ENCODE data around the gene CDKL1. TPM values are rescaled to one million over a fixed set of nuclear protein-coding genes. Genes with fewer than 3 reads are reported as not detected.
A peak's percentile ranks its signal among the peaks of the same experiment; 100 is the strongest.
"Not testable (repeated sequence)": the region's sequence is repeated elsewhere in the genome, so short reads cannot be mapped to it uniquely, and the experiment has no call there.

CDKL1 gene
- total and polyA plus RNA-seq, 5 experiments from 2014 or later = 0.90 to 9.0 (median 3.9) TPM

GRCh38 chr14:50381008-50381407, 15.7 kb downstream of the CDKL1 start:
- Mint-ChIP-seq H3K4me3 (no peak overlapping the region), H3K27ac (no peak overlapping the region), H3K36me3 (no peaks in the 10 kb centered on the region), H3K27me3 (no peaks in the 10 kb centered on the region), H3K4me1 (no peaks in the 10 kb centered on the region), H3K9me3 (no peaks in the 10 kb centered on the region)
- ATAC-seq = no peak
- no peak for DNase-seq
- POLR2A ChIA-PET = no interaction called here

GRCh38 chr14:50380455-50380854, 16.2 kb downstream of the CDKL1 start:
- Mint-ChIP-seq H3K4me1 (no peaks in the 10 kb centered on the region), H3K27ac (no peak overlapping the region), H3K9me3 (no peaks in the 10 kb centered on the region), H3K27me3 (no peaks in the 10 kb centered on the region), H3K4me3 (no peak overlapping the region), H3K36me3 (no peaks in the 10 kb centered on the region)
- no peak for DNase-seq
- POLR2A ChIA-PET = no interaction called here
- no peak for ATAC-seq

- Mint-ChIP-seq H3K27ac (no peak overlapping the region), H3K4me1 (no peaks in the 10 kb centered on the region), H3K27me3 (no peaks in the 10 kb centered on the region), H3K4me3 (no peak overlapping the region), H3K36me3 (no peaks in the 10 kb centered on the region), H3K9me3 (no peaks in the 10 kb centered on the region)
- POLR2A ChIA-PET = no interaction called here
- DNase-seq = no peak
- no peak for ATAC-seq
Measured at GRCh38 chr14:50379563-50379962, 17.1 kb downstream of the CDKL1 start.

- ATAC-seq = no peak
- no peak overlapping the region for H3K4me3 Mint-ChIP-seq
- no peaks in the 10 kb centered on the region for H3K36me3 Mint-ChIP-seq
- H3K9me3 Mint-ChIP-seq = no peaks in the 10 kb centered on the region
- POLR2A ChIA-PET = no interaction called here
- no peaks in the 10 kb centered on the region for H3K4me1 Mint-ChIP-seq
- H3K27ac Mint-ChIP-seq = no peak overlapping the region
- H3K27me3 Mint-ChIP-seq = peaks cover 0 to 2% (median 0%) of the 10 kb centered on the region in 5 donors
- no peak for DNase-seq
Measured at GRCh38 chr14:50377550-50378085, 19.1 kb downstream of the CDKL1 start.

GRCh38 chr14:50375760-50376159, 20.9 kb downstream of the CDKL1 start:
- no peak overlapping the region for H3K27ac Mint-ChIP-seq
- no peak for DNase-seq
- no peaks in the 10 kb centered on the region for H3K36me3 Mint-ChIP-seq
- POLR2A ChIA-PET = no interaction called here
- ATAC-seq = no peak
- H3K4me1 Mint-ChIP-seq = no peaks in the 10 kb centered on the region
- no peak overlapping the region for H3K4me3 Mint-ChIP-seq
- H3K9me3 Mint-ChIP-seq = no peaks in the 10 kb centered on the region
- H3K27me3 Mint-ChIP-seq = peaks cover 0 to 2% (median 0%) of the 10 kb centered on the region in 5 donors

- no peak for DNase-seq
- H3K27ac Mint-ChIP-seq = no peak overlapping the region
- POLR2A ChIA-PET = no interaction called here
- H3K9me3 Mint-ChIP-seq = no peaks in the 10 kb centered on the region
- ATAC-seq = no peak
- no peaks in the 10 kb centered on the region for H3K36me3 Mint-ChIP-seq
- no peak overlapping the region for H3K4me3 Mint-ChIP-seq
- H3K4me1 Mint-ChIP-seq = no peaks in the 10 kb centered on the region
- H3K27me3 Mint-ChIP-seq = peaks cover 0 to 2% (median 0%) of the 10 kb centered on the region in 5 donors
Measured at GRCh38 chr14:50373959-50374358, 22.7 kb downstream of the CDKL1 start.

GRCh38 chr14:50371546-50371945, 25.1 kb downstream of the CDKL1 start:
- Mint-ChIP-seq H3K27me3 (peaks cover 0 to 2% (median 0%) of the 10 kb centered on the region in 5 donors), H3K9me3 (no peaks in the 10 kb centered on the region), H3K4me3 (no peak overlapping the region), H3K27ac (no peak overlapping the region), H3K4me1 (peaks cover 5 to 9% (median 9%) of the 10 kb centered on the region in 4 donors), H3K36me3 (no peaks in the 10 kb centered on the region)
- DNase-seq (no peak), ATAC-seq (no peak)
- POLR2A ChIA-PET = no interaction called here

- H3K27me3 Mint-ChIP-seq = no peaks in the 10 kb centered on the region
- peak overlapping the region in 9 of 10 donors; percentile 23 to 83 (median 72) for H3K27ac Mint-ChIP-seq
- H3K4me1 Mint-ChIP-seq = peaks cover 21 to 37% (median 34%) of the 10 kb centered on the region in 4 donors
- no peaks in the 10 kb centered on the region for H3K9me3 Mint-ChIP-seq
- peaks cover 0 to 3% (median 0%) of the 10 kb centered on the region in 3 donors for H3K36me3 Mint-ChIP-seq
- DNase-seq (peak in 1 of 10 donors; percentile 5), ATAC-seq (no peak)
- H3K4me3 Mint-ChIP-seq = peak overlapping the region in 2 of 10 donors; percentile 49 to 52
- POLR2A ChIA-PET = no interaction called here
Measured at GRCh38 chr14:50366589-50366988, 30.1 kb downstream of the CDKL1 start.

GRCh38 chr14:50366115-50366514, 30.6 kb downstream of the CDKL1 start:
- no peak for DNase-seq
- peaks cover 0 to 3% (median 0%) of the 10 kb centered on the region in 3 donors for H3K36me3 Mint-ChIP-seq
- H3K27me3 Mint-ChIP-seq = no peaks in the 10 kb centered on the region
- no peak overlapping the region for H3K4me3 Mint-ChIP-seq
- no peak for ATAC-seq
- no peaks in the 10 kb centered on the region for H3K9me3 Mint-ChIP-seq
- POLR2A ChIA-PET = interaction anchor here (1.1 kb wide), 1 partner anchor 10 kb away, joined by 3 read pairs; no protein-coding TSS in a partner anchor
- peak overlapping the region in 5 of 10 donors; percentile 46 to 83 (median 81) for H3K27ac Mint-ChIP-seq
- H3K4me1 Mint-ChIP-seq = peaks cover 21 to 41% (median 36%) of the 10 kb centered on the region in 4 donors

- ATAC-seq, DNase-seq, H3K36me3 Mint-ChIP-seq, H3K9me3 Mint-ChIP-seq, H3K4me3 Mint-ChIP-seq, H3K27me3 Mint-ChIP-seq: not testable (repeated sequence)
- Mint-ChIP-seq H3K27ac (peak overlapping the region in 2 of 10 donors; percentile 69 to 72), H3K4me1 (peaks cover 21 to 45% (median 41%) of the 10 kb centered on the region in 4 donors)
- POLR2A ChIA-PET = interaction anchor here (1.1 kb wide), 1 partner anchor 9 kb away, joined by 3 read pairs; no protein-coding TSS in a partner anchor
Measured at GRCh38 chr14:50365572-50365971, 31.1 kb downstream of the CDKL1 start.

- ATAC-seq (no peak), DNase-seq (no peak)
- no peak overlapping the region for H3K4me3 Mint-ChIP-seq
- no peaks in the 10 kb centered on the region for H3K9me3 Mint-ChIP-seq
- H3K27ac Mint-ChIP-seq = peak overlapping the region in 3 of 10 donors; percentile 15 to 31 (median 29)
- H3K36me3 Mint-ChIP-seq = peaks cover 0 to 3% (median 0%) of the 10 kb centered on the region in 3 donors
- H3K27me3 Mint-ChIP-seq = no peaks in the 10 kb centered on the region
- POLR2A ChIA-PET = interaction anchor here (1.1 to 1.5 kb wide), 3 partner anchors 8 to 779 kb away, joined by 3 to 4 read pairs (median 3); partner anchors contain the start of gene RPS29
- peaks cover 23 to 47% (median 45%) of the 10 kb centered on the region in 4 donors for H3K4me1 Mint-ChIP-seq
Measured at GRCh38 chr14:50364792-50365191, 31.9 kb downstream of the CDKL1 start.

GRCh38 chr14:50363714-50364111, 33.0 kb downstream of the CDKL1 start:
- no peaks in the 10 kb centered on the region for H3K9me3 Mint-ChIP-seq
- H3K27me3 Mint-ChIP-seq = no peaks in the 10 kb centered on the region
- POLR2A ChIA-PET = interaction anchor here (0.6 to 2.3 kb wide), 4 partner anchors 9 to 778 kb away, joined by 3 to 8 read pairs (median 4); partner anchors contain the start of genes DMAC2L, L2HGDH and RPS29
- peak overlapping the region; percentile 83 to 94 (median 90) for H3K4me3 Mint-ChIP-seq
- H3K36me3 Mint-ChIP-seq = peaks cover 0 to 8% (median 5%) of the 10 kb centered on the region in 3 donors
- ATAC-seq (peak; percentile 93 to 97), DNase-seq (peak in 8 of 10 donors; percentile 21 to 72 (median 49))
- peaks cover 23 to 48% (median 45%) of the 10 kb centered on the region in 4 donors for H3K4me1 Mint-ChIP-seq
- H3K27ac Mint-ChIP-seq = peak overlapping the region; percentile 90 to 97 (median 94)

Measured in naive thymus-derived CD8-positive, alpha-beta T cell (primary cell).